ENCODE data around the gene ATG4B.

ATG4B gene

DNA sequence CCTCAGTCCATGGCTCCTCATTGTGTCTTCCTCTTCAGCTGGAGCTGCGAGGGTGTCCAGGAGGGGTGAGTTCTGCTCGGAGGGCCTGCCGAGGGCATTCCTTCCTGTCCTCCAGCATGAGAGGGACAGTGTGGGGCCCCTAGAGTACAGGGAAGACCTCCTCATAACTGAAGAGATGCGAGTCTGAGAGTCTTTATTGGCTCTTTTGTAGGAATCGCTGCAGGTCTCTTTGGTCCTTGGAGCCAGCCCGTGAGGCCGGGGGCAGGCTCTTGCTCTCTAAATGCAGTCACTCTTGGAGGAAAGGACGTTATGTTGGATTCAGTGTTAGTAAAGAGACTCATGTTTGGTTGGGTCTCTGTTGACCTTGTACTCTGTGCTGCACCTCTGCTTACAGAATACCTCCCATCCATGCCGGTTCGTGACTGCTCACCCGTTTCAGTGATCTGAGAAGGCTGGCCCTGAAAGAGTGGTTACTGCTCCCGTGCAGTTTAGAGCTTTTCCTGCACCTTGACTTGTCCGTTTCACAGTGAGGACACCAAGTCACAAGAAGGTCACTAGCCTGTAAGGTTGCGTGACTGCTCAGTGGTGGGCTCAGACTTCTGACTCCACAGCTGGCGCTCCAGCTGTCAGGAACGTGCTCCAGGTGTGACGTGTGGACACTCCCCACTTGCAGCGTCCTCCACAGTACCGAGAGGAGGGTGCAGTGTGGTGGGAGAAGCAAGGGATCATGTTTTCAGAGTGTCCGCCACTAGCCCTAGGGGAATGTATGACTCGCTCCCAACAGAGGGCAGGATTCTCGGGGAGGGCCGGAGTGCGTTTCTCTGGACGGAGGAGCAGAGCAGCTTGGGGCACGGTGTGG lies 7.8 kb downstream of the ATG4B start:
- CTCF ChIA-PET: interaction anchor here (1.1 to 3.6 kb wide), 2 partner anchors 11 to 14 kb away, joined by 3 to 23 read pairs; no protein-coding TSS in a partner anchor
- TF ChIP-seq, protein P1, sequence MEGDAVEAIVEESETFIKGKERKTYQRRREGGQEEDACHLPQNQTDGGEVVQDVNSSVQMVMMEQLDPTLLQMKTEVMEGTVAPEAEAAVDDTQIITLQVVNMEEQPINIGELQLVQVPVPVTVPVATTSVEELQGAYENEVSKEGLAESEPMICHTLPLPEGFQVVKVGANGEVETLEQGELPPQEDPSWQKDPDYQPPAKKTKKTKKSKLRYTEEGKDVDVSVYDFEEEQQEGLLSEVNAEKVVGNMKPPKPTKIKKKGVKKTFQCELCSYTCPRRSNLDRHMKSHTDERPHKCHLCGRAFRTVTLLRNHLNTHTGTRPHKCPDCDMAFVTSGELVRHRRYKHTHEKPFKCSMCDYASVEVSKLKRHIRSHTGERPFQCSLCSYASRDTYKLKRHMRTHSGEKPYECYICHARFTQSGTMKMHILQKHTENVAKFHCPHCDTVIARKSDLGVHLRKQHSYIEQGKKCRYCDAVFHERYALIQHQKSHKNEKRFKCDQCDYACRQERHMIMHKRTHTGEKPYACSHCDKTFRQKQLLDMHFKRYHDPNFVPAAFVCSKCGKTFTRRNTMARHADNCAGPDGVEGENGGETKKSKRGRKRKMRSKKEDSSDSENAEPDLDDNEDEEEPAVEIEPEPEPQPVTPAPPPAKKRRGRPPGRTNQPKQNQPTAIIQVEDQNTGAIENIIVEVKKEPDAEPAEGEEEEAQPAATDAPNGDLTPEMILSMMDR (IDR thresholded peaks at IDR 0.05; ENCODE audit: insufficient read depth, low read length, missing control alignments): no peak
- POLR2A ChIA-PET: no interaction called here
- DNase-seq (ENCODE audit: low read depth, low spot score): no peak
- H3K4me3 ChIP-seq (ENCODE audit: low read depth, low read length): no peak overlapping the region

DNA sequence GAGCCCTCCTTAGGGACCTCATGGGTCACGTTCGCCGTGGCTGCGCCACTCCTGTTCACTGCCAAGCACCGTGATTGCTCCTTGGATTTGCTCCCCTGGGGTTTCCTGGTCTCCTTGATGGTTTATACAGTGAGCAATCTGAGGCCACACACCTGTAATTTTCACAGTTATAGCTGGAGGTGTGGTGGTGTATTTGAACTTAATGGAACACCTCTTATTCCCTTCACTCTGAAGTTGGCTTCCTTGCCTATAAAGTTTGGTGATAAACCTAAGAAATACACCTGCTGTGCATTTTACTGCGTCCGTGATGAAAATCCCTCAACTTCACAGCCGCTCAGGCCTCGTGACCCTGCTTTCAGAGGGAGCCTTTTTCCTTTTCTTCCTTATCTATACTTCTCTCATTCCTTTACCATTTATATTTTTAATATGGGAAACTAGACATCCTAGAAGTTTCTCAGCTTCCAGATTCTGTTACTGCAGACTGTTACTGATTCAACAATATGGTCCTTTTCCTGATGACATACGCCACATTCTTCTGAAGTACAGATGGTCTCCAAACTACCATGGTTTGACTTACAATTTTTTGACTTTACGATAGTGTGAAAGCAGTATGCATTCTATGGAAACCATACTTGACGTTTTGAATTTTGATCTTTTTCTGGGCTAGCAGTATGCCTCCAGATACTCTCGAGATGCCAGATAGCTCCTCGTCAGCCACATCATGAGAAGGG lies 8.6 kb downstream of the ATG4B start:
- TF ChIP-seq, protein P1 (IDR thresholded peaks at IDR 0.05; ENCODE audit: insufficient read depth, low read length, missing control alignments): no peak
- DNase-seq (ENCODE audit: low read depth, low spot score): no peak
- no peak overlapping the region for H3K4me3 ChIP-seq (ENCODE audit: low read depth, low read length)
- ChIA-PET POLR2A (no interaction called here), CTCF (interaction anchor here (1.9 to 3.6 kb wide), 2 partner anchors 8 to 13 kb away, joined by 4 to 23 read pairs; no protein-coding TSS in a partner anchor)

DNA sequence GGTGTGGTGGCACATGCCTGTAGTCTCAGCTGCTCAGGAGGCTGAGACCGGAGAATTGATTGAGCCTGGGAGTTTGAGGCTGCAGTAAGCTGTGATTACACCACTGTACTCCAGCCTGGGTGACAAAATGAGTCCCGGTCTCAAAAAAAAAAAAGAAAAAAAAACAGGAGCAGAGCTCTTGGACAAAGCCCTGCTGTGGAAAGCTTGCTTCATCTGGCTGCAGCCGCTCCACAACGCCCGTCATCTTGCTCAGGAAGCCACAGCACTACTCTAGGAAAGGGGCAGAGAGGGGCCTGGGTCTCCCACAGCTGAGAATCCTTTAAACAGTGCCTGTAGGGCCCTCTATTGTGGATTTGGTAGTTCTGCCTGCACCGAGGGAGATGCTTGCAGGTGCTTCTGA lies 11.0 kb downstream of the ATG4B start:
- ChIA-PET CTCF (interaction anchor here (1.2 to 3.6 kb wide), 2 partner anchors 11 to 31 kb away, joined by 5 to 23 read pairs; no protein-coding TSS in a partner anchor), POLR2A (no interaction called here)
- H3K4me3 ChIP-seq (ENCODE audit: low read depth, low read length): no peak overlapping the region
- TF ChIP-seq, protein P1 (IDR thresholded peaks at IDR 0.05; ENCODE audit: insufficient read depth, low read length, missing control alignments): no peak
- DNase-seq (ENCODE audit: low read depth, low spot score): no peak

DNA sequence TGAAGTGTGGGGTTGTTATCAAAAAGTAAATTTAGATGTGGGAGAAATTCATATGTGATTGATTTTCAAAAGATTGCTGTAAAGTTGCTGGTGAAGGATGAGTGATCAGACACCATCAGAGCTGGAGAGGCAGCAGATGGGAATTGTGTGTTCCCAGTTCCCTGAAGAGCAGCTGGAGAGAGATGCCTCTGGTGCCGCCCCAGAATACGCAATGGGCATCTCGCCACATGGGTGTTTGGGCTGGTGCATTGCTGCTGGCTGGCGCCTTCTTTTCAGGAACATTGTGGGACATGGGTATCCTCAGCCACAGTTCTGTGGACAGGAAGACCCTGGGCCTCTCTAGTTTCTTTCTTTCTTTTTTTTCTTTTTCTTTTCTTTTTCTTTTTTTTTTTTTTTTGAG lies 11.9 kb downstream of the ATG4B start:
- ChIA-PET CTCF (interaction anchor here (0.7 to 1.3 kb wide), 2 partner anchors 10 to 19 kb away, joined by 3 to 10 read pairs; no protein-coding TSS in a partner anchor), POLR2A (no interaction called here)
- DNase-seq (ENCODE audit: low read depth, low spot score): no peak
- TF ChIP-seq, protein P1 (IDR thresholded peaks at IDR 0.05; ENCODE audit: insufficient read depth, low read length, missing control alignments): no peak
- H3K4me3 ChIP-seq (ENCODE audit: low read depth, low read length): no peak overlapping the region

DNA sequence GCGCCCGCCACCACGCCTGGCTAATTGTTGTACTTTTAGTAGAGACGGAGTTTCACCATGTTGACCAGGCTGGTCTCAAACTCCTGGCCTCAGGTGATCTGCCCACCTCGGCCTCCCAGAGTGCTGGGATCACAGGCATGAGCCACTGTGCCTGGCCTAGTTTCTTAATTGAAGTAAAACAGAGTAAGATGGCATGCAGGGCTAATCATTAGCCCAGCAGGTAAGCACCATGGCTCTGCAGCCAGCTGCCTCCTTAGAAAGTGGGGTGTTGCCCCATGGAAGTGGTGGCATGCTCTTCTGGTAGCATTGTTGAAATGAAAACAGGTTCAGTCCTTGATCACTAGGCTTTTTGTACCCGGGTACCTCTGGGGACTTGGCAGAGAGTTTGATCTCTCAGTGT lies 12.4 kb downstream of the ATG4B start:
- ChIA-PET CTCF (interaction anchor here (0.7 to 1.3 kb wide), 3 partner anchors 9 to 20 kb away, joined by 3 to 10 read pairs (median 3); no protein-coding TSS in a partner anchor), POLR2A (no interaction called here)
- TF ChIP-seq, protein P1 (IDR thresholded peaks at IDR 0.05; ENCODE audit: insufficient read depth, low read length, missing control alignments): no peak
- no peak overlapping the region for H3K4me3 ChIP-seq (ENCODE audit: low read depth, low read length)
- no peak for DNase-seq (ENCODE audit: low read depth, low spot score)

DNA sequence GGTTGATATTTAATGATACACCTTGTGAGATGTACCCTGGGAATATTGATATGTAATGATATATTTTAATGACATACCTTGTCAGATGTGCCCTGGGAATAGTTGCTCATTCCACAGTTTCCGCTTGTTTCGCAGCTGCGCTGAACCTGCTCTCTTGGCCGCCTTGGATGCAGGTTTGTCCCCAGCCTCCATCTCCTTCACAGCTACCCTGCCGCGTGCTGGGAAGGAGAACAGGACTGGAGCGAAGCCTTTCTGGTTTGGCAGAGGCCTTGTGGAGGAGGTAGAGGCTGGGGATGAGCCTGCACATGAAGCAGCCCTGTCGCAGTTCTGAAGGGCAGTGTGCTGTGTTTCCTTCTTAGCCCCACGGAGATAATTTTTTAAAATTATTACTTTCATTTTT lies 14.6 kb downstream of the ATG4B start:
- CTCF ChIA-PET: interaction anchor here (1.1 kb wide), 1 partner anchor 7 kb away, joined by 3 read pairs; no protein-coding TSS in a partner anchor
- no peak for DNase-seq (ENCODE audit: low read depth, low spot score)
- POLR2A ChIA-PET: no interaction called here
- TF ChIP-seq, protein P1 (IDR thresholded peaks at IDR 0.05; ENCODE audit: insufficient read depth, low read length, missing control alignments): no peak
- no peak overlapping the region for H3K4me3 ChIP-seq (ENCODE audit: low read depth, low read length)
